A673 (cell line): Measurements from ENCODE around the gene CD226. TPM values are rescaled to one million over a fixed set of nuclear protein-coding genes. Genes with fewer than 3 reads are reported as not detected.

Experiments used
- BruUV-seq: library from RNA; stranded (reverse); fragments of 400-500 nt; replicated peaks from 2 replicates; lab custom pipeline; 2021; lab: Mats Ljungman, UMichigan
- CTCF ChIA-PET: fragments of 300-600 bp; sonication (Branson Sonifier 250); formaldehyde crosslinking; loops from one replicate; lab custom pipeline; 2022; ENCODE audit warnings: antibody characterized with exemption; lab: Charles Lee
- POLR2A ChIA-PET: fragments of 300-600 bp; sonication (Branson Sonifier 250); formaldehyde crosslinking; loops from one replicate; lab custom pipeline; 2022; ENCODE audit warnings: antibody characterized with exemption; ENCODE audit not compliant: low non-redundant PET; lab: Charles Lee
- DNase-seq: peaks from one replicate; pipeline ENCODE4 v3.0.0-alpha.2; 2015; ENCODE audit warnings: low spot score
- H3K27ac ChIP-seq: fragments of 200-600 bp; sonication (generic); 2 replicates; pipeline ENCODE4 v1.5.1; 2016; ENCODE audit warnings: mixed run types, low read depth, mild to moderate bottlenecking, mixed read lengths, antibody characterized with exemption, low read length; ENCODE audit not compliant: poor library complexity, severe bottlenecking
- H3K27me3 ChIP-seq: fragments of 200-600 bp; sonication (generic); replicated peaks from 2 replicates; pipeline ENCODE4 v1.6.1; 2017; ENCODE audit warnings: mixed run types, low read depth, mild to moderate bottlenecking, mixed read lengths, antibody characterized with exemption, low read length; ENCODE audit not compliant: insufficient read depth, poor library complexity
- H3K36me3 ChIP-seq: fragments of 200-600 bp; sonication (generic); 2 replicates; pipeline ENCODE4 v1.6.1; 2016; ENCODE audit warnings: mixed run types, mild to moderate bottlenecking, mixed read lengths, antibody characterized with exemption, low read length; ENCODE audit not compliant: insufficient read depth, poor library complexity, severe bottlenecking
- H3K4me1 ChIP-seq: fragments of 200-600 bp; sonication (generic); 2 replicates; pipeline ENCODE4 v1.6.1; 2017; ENCODE audit warnings: mixed run types, mild to moderate bottlenecking, mixed read lengths, antibody characterized with exemption, low read length; ENCODE audit not compliant: insufficient read depth, poor library complexity, severe bottlenecking
- H3K4me3 ChIP-seq: fragments of 200-600 bp; sonication (generic); 2 replicates; pipeline ENCODE4 v1.5.1; 2016; ENCODE audit warnings: low read depth, mixed run types, mild to moderate bottlenecking, mixed read lengths, low read length; ENCODE audit not compliant: poor library complexity, severe bottlenecking
- H3K9me3 ChIP-seq: fragments of 200-600 bp; sonication (generic); 2 replicates; pipeline ENCODE4 v1.6.1; 2016; ENCODE audit warnings: mixed run types, low read depth, mild to moderate bottlenecking, mixed read lengths, antibody characterized with exemption, low read length; ENCODE audit not compliant: poor library complexity, severe bottlenecking
- EZH2 ChIP-seq: fragments of 200-600 bp; sonication (generic); IDR thresholded peaks from 2 replicates; pipeline ENCODE4 v1.6.1; 2017; ENCODE audit warnings: borderline replicate concordance, low read depth, mild to moderate bottlenecking, mixed read lengths, antibody characterized with exemption, low read length; ENCODE audit not compliant: poor library complexity, severe bottlenecking
- intact Hi-C: fragments of 100-400 bp; cut with micrococcal nuclease; formaldehyde crosslinking; loops from one replicate; pipeline ENCODE4 v1.10.0; 2022; ENCODE audit not compliant: unreplicated experiment
- total RNA-seq: library from RNA; stranded (reverse); gene quantifications from 2 replicates; pipeline ENCODE4 v1.2.3, GENCODE V29; 2021
- TF ChIP-seq, protein P1 (sequence below): fragments of 300-800, 200-600 bp; sonication (generic); conservative IDR thresholded peaks from 2 replicates; pipeline ENCODE4 v1.5.1; 2017; ENCODE audit warnings: low read depth, mild to moderate bottlenecking, antibody characterized with exemption, low read length, moderate library complexity, mixed read lengths

Gene CD226
- total RNA-seq, 1 experiment from 2014 or later, result 0.71 TPM

DNA sequence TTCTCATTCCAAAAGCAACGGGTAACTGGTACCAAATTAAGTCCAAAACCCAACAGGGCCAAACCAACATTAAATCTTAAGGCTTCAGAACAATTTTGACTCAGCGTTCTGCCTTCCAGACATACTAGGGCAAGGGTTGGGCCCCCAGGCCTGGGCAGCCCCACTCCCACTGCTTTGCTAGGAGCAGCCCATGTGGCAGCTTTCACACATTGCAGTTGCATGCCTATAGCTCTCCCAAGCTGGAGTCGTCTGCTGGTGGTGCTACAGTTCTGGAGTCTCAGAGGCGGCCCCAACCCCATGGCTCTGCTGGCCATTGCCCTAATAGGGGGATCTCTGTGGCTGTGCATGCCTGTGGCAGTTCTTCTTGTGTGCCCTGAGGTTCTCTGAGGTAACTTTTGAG lies 37.6 kb upstream of the CD226 start:
- no TSS peak for BruUV-seq
- TF ChIP-seq EZH2, result no peak
- TF ChIP-seq, protein P1, sequence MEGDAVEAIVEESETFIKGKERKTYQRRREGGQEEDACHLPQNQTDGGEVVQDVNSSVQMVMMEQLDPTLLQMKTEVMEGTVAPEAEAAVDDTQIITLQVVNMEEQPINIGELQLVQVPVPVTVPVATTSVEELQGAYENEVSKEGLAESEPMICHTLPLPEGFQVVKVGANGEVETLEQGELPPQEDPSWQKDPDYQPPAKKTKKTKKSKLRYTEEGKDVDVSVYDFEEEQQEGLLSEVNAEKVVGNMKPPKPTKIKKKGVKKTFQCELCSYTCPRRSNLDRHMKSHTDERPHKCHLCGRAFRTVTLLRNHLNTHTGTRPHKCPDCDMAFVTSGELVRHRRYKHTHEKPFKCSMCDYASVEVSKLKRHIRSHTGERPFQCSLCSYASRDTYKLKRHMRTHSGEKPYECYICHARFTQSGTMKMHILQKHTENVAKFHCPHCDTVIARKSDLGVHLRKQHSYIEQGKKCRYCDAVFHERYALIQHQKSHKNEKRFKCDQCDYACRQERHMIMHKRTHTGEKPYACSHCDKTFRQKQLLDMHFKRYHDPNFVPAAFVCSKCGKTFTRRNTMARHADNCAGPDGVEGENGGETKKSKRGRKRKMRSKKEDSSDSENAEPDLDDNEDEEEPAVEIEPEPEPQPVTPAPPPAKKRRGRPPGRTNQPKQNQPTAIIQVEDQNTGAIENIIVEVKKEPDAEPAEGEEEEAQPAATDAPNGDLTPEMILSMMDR, result no peak
- CTCF ChIA-PET, result no interaction called here

DNA sequence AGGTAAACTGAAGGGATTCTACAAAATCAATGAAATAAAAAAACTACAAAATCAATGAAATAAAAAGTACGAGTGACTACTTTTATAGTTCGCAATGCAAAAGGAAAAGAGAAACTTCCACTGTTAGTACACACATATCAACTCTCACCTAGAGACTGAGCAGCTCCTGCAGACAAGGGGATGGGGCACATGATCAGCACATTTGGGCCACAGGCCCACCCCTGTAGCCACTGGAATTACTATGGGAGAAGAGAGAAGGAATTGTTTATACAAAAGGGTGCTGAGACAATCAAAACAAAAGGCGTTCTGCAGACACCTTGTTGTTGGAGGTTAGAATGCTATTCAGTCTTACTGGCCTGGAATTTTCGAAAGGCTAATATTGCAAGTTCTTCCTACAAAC lies 34.7 kb upstream of the CD226 start:
- TF ChIP-seq EZH2, result no peak
- TF ChIP-seq, protein P1, result no peak
- peaks cover 6% of the 10 kb centered on the region for H3K4me1 ChIP-seq
- CTCF ChIA-PET, result interaction anchor here (0.6 kb wide), 1 partner anchor 1584 kb away, joined by 8 read pairs; no protein-coding TSS in a partner anchor
- intact Hi-C loops, result no loop called here
- H3K9me3 ChIP-seq, result peaks cover 1% of the 10 kb centered on the region
- H3K27me3 ChIP-seq, result no peaks in the 10 kb centered on the region
- POLR2A ChIA-PET, result no interaction called here
- no peak overlapping the region for H3K4me3 ChIP-seq
- no peak overlapping the region for H3K27ac ChIP-seq
- H3K36me3 ChIP-seq, result no peaks in the 10 kb centered on the region
- DNase-seq, result no peak
- no TSS peak for BruUV-seq

More for the DNA sequence above, 37.6 kb upstream of the CD226 start:
- Histone ChIP-seq H3K4me1 (peaks cover 6% of the 10 kb centered on the region), H3K27ac (no peak overlapping the region), H3K27me3 (no peaks in the 10 kb centered on the region), H3K4me3 (no peak overlapping the region), H3K36me3 (no peaks in the 10 kb centered on the region), H3K9me3 (peaks cover 7% of the 10 kb centered on the region)
- POLR2A ChIA-PET, result no interaction called here
- intact Hi-C loops, result no loop called here
- DNase-seq, result no peak

DNA sequence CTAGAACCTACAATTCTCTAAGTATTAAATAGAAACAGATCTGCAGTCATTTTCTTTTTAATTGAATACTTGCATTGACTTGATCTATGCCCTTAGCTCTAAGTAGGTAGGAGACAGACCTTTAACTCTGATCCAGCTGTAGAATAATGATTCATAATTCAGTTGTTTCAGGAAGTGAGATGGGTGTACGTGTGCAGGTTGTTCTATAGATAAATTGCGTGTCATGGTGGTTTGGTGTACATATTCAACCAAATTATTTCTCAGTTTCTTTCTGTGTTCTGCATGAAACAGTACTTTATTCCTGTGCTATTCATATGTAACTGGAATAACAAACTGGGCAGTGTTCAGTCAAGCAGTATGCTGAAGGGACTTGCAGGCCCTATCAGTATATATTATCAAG lies 34.3 kb upstream of the CD226 start:
- intact Hi-C loops, result no loop called here
- Histone ChIP-seq H3K36me3 (no peaks in the 10 kb centered on the region), H3K9me3 (peaks cover 4% of the 10 kb centered on the region), H3K27ac (no peak overlapping the region), H3K27me3 (no peaks in the 10 kb centered on the region), H3K4me1 (peaks cover 6% of the 10 kb centered on the region), H3K4me3 (no peak overlapping the region)
- POLR2A ChIA-PET, result no interaction called here
- DNase-seq, result no peak
- TF ChIP-seq EZH2, result no peak
- TF ChIP-seq, protein P1, result no peak
- BruUV-seq, result no TSS peak
- CTCF ChIA-PET, result interaction anchor here (0.6 kb wide), 1 partner anchor 1584 kb away, joined by 8 read pairs; no protein-coding TSS in a partner anchor
